Activated CD8-positive, alpha-beta memory T cell treated with anti-CD3 and anti-CD28 coated beads, Interleukin-2, amount 50 U/mL, for 24 hours (primary cell): ENCODE results near the gene SELENOP.
"Not testable (repeated sequence)": the region's sequence is repeated elsewhere in the genome, so short reads cannot be mapped to it uniquely, and the experiment has no call there.

Experiments used
- DNase-seq: peaks from one replicate; pipeline ENCODE4 v3.0.0-alpha.2; 2020; ENCODE audit errors: extremely low read depth

Gene SELENOP

GRCh38 chr5:42826757-42827515 is 15.2 kb upstream of the SELENOP start:
- DNase-seq: no peak

- no peak for DNase-seq
Measured at GRCh38 chr5:42825422-42826148, 13.9 kb upstream of the SELENOP start.

GRCh38 chr5:42824347-42824976 is 12.8 kb upstream of the SELENOP start:
- no peak for DNase-seq

- no peak for DNase-seq
Measured at GRCh38 chr5:42822548-42822947, 10.9 kb upstream of the SELENOP start.

GRCh38 chr5:42819745-42820144 is 8.1 kb upstream of the SELENOP start:
- no peak for DNase-seq

- DNase-seq: not testable (repeated sequence)
Measured at GRCh38 chr5:42816546-42816945, 4.9 kb upstream of the SELENOP start.

GRCh38 chr5:42813533-42813932 is 1.8 kb upstream of the SELENOP start:
- no peak for DNase-seq

GRCh38 chr5:42812620-42813019 is 928 bp upstream of the SELENOP start:
- DNase-seq: no peak

GRCh38 chr5:42810834-42811590 is 680 bp downstream of the SELENOP start:
- DNase-seq: no peak

- no peak for DNase-seq
Measured at GRCh38 chr5:42808888-42809611, 2.6 kb downstream of the SELENOP start.

- no peak for DNase-seq
Measured at GRCh38 chr5:42807722-42808447, 3.8 kb downstream of the SELENOP start.

- DNase-seq: no peak
Measured at GRCh38 chr5:42806701-42807262, 4.9 kb downstream of the SELENOP start.

GRCh38 chr5:42806004-42806700 is 5.5 kb downstream of the SELENOP start:
- DNase-seq: no peak

GRCh38 chr5:42804717-42805339 is 6.9 kb downstream of the SELENOP start:
- no peak for DNase-seq

GRCh38 chr5:42801516-42802166 is 10.1 kb downstream of the SELENOP start:
- DNase-seq: no peak

- DNase-seq: no peak
Measured at GRCh38 chr5:42800748-42801330, 10.9 kb downstream of the SELENOP start.

GRCh38 chr5:42799668-42800114 is 12.0 kb downstream of the SELENOP start:
- DNase-seq: no peak

- no peak for DNase-seq
Measured at GRCh38 chr5:42799241-42799608, 12.5 kb downstream of the SELENOP start.
